Measurements from ENCODE around the gene TMEM213. TPM values are rescaled to one million over a fixed set of nuclear protein-coding genes. Genes with fewer than 3 reads are reported as not detected.
"Not testable (repeated sequence)": the region's sequence is repeated elsewhere in the genome, so short reads cannot be mapped to it uniquely, and the experiment has no call there.

Gene TMEM213
- total RNA-seq, 2 donors from 2014 or later: not detected

DNA sequence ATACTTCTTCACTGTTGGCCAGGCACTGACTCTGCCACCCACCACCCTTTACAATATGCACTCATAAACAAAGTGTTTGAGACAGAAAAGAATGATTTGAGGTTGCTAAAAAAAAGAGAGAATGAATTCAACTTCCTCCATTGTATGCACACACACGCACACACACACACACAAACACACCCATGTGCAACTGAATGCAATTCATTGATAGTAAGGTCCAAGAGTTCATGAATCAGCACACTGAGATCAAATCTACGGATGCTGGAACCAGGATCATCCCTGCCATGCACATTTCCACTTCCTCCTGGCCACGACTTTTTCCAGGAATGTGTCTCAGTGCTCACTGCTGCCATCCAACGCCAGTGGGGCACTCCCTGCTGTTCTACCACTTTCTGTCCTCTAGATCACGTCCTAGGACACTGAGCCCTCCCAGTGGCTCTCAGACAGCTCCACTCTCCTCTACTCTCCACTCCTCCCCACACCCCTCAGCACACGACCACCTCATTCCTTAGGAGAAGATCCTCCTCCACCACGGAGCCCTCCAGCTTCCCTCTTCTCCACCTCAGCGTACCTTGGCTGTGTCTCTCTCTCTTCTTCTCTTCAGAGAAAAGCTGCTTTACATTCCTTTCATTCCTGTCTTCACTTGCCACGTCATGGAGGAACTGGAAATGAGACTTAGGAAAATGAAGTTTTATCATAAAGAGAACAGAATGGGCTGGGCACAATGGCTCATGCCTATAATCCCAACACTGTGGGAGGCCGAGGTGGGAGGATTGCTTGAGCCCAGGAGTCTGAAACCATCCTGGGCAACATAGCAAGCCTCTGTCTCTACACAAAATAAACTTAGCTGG is 12.0 kb upstream of the TMEM213 start:
- intact Hi-C loops (cut with DNase I): no loop called here

DNA sequence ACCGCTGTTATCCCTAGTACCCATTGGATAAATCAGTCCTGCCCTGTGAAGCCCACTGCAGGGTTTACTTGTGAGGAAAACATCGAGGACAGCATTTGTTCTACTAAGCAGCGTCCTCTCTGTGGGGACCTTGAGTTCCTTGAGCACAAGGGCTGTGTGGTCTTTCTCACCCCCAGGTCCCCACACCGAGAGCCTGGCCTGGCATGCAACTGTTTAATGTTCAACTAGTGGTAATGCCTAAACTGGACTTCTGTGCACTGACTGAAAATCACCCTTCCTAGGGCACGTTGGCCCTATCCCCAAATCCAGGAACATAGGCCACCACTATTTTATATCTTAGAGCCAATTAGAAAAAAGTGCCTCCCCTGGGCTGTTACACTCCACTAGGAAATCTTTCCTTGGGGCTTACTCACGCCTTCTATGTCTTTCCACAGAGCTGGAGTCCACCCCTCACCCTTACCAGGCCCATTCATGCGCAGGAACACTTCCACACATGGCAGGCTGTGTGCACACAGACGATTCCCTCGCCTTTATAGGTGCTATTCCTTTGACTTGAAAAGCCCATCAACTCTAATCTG is 1.7 kb upstream of the TMEM213 start:
- DNase-seq (ENCODE audit: low spot score): no peak
- intact Hi-C loops (cut with DNase I): no loop called here

More for the DNA sequence above, 12.0 kb upstream of the TMEM213 start:
- DNase-seq (ENCODE audit: low spot score): no peak

DNA sequence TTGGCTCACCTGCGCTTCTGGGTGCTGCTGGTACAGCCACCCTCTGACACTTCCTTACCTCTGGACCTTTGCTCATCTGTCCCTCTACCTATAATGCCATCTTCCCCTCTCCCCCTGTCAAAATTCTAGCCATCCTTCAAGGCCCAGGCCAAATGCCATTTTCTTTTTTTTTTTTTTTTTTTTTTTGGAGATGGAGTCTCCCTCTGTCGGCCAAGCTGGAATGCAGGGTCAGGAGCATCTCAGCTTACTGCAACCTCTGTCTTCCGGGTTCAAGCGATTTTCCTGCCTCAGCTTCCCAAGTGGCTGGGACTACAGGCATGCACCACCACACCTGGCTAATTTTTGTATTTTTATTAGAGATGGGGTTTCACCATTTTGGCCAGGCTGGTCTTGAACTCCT is 748 bp upstream of the TMEM213 start:
- intact Hi-C loops (cut with DNase I); DNase-seq (ENCODE audit: low spot score): not testable (repeated sequence)

DNA sequence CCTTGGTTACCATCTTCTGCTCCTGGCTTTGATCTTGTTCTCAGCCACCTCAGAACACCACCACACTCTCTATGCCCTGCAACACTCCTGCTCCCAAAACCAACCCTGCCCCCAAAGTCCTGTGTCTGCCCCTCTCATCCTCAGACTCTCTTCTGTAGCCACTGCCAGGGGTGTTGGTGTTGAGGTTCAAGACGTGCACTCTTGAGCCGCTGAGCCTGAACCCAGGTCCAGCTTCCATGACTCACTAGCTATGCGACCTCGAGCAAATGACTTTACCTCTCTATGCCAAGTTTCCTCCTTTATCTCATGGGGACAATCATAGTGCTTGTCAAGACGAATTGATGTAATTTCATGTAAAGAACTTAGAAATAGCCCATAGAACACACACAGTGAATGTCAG is 1.0 kb downstream of the TMEM213 start:
- no peak for DNase-seq (ENCODE audit: low spot score)
- intact Hi-C loops (cut with DNase I): no loop called here

DNA sequence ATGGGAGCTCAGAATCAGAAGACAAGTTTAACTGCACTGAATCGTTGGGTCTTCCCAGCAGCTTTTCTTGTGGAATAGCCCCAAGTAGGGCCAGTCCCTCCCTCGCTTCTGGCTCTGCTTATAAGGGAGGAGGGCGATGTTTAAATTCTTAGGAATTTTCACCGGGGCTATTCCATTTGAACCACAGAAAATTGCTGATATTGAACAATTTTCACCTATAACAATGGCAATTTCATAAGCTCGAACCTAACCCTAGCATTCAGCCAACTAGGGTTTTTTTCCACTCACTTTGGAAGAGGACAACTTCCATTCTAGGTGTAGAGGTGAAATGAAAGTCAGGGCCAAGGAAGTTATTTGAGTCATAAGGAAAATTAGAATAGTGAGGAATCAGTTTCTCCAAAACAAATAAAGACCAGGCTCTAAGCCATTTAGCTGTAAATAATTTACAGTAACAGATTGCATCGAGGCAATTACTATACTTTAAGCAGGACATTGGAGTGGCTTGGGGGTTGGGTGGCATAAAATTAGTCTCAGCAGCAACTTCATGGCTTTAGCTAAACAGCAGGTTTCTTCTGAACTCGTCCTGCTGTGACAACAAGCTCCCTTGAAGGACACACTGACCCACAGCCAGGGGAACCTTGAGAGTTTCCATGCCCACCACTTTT is 1.7 kb downstream of the TMEM213 start:
- intact Hi-C loops (cut with DNase I): no loop called here
- no peak for DNase-seq (ENCODE audit: low spot score)

DNA sequence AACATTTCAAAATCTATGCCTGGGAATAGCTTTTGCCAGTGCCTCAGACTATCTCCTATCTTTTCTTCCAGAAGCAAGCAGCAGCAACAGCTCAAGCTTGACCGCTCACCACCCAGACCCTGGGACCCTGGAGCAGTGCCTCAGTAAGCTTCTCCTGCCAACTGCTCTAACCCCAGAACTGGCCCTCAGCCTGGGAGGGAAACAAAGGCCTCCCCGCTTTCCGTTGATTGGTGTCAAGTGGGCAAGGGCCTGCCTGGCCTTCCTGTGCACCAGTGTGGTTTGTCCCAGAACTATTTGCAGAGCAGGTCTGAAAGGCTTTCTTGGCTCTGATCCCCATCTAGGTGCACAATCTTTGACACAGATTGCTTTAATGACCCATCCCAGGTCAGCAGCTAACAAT is 3.5 kb downstream of the TMEM213 start:
- DNase-seq (ENCODE audit: low spot score): no peak

DNA sequence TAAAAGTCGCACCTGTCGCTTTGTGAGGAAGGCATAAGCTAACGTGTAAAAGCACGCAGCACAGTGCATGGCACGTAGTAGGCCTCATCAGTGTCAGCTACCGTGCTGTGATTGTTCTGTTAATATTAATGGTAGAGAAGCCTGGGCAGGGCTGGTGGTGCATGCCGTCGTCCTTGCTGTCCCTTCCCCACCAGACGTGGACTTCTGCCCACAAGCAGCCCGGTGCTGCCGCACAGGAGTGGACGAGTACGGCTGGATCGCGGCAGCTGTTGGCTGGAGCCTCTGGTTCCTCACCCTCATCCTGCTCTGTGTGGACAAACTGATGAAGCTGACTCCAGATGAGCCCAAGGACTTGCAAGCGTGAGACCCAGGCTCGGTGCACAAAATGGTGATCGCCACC is 4.9 kb downstream of the TMEM213 start:
- DNase-seq (ENCODE audit: low spot score): no peak
- intact Hi-C loops (cut with DNase I): no loop called here

More for the DNA sequence above, 3.5 kb downstream of the TMEM213 start:
- intact Hi-C loops (cut with DNase I): no loop called here

DNA sequence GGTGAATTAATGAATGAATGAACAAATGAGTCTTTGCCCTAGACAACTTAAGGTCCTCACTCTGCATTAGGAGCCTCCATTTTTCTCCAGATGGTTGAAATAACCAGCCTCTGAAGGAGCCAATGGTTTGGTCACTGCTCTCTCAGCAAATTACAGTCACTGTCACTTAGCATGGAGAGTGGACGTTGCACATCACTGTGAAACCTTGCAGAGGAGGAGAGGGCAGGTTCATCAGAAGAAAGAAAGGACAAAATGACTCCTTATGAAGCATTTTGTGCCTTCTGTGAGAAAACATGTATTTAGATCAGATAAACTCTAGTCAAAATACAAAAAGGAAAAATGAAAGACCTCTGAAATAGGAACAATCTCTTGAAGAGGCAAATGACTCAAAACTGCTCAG is 6.8 kb downstream of the TMEM213 start:
- intact Hi-C loops (cut with DNase I): no loop called here
- DNase-seq (ENCODE audit: low spot score): no peak

DNA sequence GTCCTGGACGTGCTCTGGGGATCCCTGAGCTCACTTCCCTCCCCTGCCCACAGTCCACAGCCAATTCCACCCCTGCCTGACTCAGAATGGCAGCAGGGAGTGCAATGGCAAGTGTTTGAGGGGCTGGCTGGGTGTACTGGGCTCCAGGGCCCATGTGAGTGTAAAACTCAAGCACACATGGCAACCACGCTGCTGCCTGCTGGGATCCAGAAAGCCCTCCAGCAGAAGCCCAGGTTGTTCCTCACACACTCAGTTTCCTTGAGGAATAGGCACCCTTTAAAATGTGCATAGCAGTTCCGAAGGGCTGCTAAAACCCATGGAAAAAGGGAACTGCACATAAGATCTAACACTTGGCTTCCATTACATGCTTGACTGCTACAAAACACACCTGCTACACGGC is 11.6 kb downstream of the TMEM213 start:
- no peak for DNase-seq (ENCODE audit: low spot score)
- intact Hi-C loops (cut with DNase I): no loop called here

DNA sequence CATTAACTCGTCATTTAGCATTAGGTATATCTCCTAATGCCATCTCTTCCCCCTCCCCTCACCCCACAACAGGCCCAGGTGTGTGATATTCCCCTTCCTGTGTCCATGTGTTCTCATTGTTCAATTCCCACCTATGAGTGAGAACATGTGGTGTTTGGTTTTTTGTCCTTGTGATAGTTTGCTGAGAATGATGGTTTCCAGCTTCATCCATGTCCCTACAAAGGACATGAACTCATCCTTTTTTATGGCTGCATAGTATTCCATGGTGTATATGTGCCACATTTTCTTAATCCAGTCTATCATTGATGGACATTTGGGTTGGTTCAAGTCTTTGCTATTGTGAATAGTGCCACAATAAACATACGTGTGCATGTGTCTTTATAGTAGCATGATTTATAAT is 13.5 kb downstream of the TMEM213 start:
- DNase-seq (ENCODE audit: low spot score); intact Hi-C loops (cut with DNase I): not testable (repeated sequence)

DNA sequence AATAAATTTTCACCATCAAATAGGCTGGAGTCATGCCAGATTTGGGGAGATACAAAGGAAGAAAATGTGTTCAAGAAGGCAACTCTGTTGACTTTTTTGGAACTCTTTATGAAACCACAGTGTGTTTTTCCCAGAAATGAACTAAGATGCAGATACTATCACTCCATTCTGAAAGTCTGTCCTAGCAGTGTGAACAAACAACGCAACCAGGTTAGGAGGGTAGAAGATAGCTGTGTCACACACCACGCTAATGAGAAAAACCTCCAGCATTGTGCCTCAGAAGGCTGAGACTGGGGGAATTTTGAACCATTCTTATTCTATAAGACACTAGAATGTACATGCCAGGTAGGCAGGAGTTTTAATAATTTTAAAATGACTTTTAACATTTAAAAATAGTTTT is 16.2 kb downstream of the TMEM213 start:
- intact Hi-C loops (cut with DNase I): no loop called here
- no peak for DNase-seq (ENCODE audit: low spot score)

DNA sequence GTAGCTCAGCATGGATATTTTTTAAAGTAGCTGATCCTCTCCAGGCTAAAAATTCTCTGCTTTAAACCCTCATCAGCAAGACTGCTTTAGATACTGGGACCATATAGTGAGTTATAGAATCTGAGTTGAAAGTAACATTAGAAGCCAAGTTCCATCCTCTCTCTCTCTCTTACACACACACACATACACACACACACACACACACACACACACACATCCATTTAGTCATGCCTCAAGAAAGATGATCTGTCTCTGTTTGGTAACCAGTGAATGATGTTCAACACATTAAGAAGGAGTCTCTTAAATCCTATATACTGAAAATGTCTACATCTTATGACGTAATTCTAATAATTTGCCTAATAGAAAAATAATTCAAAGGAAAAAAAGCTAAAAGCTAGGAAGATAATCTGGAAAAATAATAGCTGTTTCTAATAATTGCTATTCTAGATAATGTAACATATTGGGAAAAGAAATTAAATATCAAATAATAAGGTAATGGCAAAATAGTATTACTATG is 17.1 kb downstream of the TMEM213 start:
- DNase-seq (ENCODE audit: low spot score): no peak
- intact Hi-C loops (cut with DNase I): no loop called here

DNA sequence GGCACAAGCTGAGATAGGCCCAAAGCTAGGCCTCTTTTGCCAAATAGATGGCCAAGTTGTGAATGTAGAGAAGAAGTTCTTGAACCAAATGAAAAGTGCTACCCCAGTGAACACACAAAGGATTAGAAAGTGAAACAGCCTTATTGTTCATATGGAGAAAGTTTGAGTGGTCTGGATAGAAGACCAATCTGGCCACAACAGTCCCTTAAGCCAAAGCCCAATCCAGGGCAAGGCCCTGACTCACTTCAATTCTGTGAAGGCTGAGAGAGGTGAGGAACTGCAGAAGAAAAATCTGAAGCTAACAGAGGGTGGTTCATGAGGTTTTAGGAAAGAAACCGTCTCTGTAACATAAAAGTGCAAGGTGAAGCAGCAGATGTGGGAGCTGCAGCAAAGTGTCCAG is 18.9 kb downstream of the TMEM213 start:
- intact Hi-C loops (cut with DNase I): no loop called here
- DNase-seq (ENCODE audit: low spot score): no peak

DNA sequence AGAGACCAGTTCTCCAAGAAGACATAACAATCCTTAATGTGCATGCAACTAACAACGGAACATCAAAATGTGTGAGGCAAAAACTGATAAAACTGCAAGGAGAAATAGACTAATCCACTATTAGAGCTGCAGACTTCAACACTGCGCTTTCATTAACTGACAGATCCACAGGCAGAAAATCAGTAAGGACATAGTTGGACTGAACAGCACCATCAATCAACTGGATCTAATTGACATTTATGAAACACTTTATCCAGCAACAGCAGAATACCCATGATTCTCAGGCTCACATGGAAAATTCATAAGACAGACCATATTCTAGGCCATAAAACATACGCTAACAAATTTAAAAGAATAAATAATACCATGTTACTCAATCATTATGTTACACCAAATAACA is 21.8 kb downstream of the TMEM213 start:
- intact Hi-C loops (cut with DNase I): no loop called here
- no peak for DNase-seq (ENCODE audit: low spot score)

DNA sequence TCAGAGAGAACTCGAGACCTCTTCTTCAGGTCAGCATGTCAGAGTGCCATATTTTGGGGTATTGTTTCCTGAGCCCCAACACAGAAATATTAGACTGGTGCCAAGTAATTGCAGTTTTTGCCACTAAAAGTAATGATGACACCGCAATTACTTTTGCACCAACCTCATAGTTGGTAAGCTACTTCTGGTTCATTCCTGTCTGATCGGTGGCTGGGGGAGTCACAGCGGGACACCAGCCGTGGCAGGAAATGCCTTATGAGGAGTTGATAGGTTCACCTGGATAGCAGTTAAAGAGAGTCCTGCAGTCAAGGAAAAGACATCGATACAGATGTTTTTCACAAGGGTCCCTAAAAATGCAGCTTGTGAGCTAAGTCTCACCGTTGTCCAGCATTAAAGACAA is 24.1 kb downstream of the TMEM213 start:
- intact Hi-C loops (cut with DNase I): no loop called here
- DNase-seq (ENCODE audit: low spot score): no peak

DNA sequence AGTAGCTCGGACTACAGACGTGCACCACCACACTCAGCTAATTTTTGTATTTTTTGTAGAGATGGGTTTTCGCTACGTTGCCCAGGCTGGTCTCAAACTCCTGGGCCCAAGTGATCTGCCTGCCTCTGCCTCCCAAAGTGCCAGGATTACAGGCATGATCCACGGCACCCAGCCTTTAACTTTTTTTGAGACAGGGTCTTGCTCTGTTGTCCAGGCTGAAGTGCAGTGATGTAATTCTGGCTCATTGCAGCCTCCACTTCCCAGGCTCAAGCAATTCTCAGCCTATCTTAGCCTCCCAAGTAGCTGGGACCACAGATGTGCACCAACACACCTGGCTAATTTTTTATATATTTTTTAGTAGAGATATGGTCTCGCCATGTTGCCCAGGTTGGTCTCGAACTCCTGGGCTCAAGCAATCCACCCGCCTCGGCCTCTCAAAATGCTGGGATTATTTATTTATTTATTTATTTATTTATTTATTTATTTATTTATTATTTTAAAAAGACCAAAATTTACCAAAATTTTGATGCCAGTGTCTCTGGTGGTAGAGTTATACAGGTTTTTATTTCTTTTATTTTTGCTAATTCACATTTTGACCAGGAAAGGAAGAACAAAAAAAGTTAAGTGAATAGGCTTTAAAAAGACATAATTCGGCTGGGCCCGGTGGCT is 25.2 kb downstream of the TMEM213 start:
- intact Hi-C loops (cut with DNase I): no loop called here
- no peak for DNase-seq (ENCODE audit: low spot score)

DNA sequence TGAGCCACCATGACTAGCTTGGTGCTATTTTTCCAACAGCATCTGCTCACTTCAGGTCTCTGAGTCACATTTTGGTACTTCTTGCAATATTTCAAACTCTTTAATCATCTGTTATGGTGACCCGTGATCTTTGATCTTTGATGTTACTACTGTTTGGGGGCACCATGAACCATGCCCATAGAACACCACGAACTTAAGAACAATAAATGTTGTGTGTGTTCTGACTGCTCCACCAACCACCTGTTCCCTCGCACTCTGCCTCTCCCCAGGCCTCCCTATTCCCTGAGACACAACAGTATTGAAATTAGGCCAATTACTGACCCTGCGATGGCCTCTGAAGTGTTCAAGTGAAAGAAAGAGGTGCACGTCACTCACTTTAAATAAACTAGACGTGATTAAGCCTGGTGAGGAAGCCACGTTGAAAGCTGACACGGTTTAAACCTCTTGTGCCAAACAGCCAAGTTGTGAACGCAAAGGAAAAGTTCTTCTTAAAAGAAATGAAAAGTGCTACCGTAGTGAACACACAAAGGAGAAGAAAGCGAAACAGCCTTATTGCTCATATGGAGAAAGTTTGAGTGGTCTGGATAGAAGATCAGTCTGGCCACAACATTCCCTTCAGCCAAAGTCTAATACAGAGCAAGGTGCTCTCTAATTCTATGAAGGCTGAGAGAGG is 27.4 kb downstream of the TMEM213 start:
- intact Hi-C loops (cut with DNase I): loop anchor here in 1 of 2 donors (5.0 kb wide), 1 partner anchor 333 kb away; no protein-coding TSS in a partner anchor
- no peak for DNase-seq (ENCODE audit: low spot score)

DNA sequence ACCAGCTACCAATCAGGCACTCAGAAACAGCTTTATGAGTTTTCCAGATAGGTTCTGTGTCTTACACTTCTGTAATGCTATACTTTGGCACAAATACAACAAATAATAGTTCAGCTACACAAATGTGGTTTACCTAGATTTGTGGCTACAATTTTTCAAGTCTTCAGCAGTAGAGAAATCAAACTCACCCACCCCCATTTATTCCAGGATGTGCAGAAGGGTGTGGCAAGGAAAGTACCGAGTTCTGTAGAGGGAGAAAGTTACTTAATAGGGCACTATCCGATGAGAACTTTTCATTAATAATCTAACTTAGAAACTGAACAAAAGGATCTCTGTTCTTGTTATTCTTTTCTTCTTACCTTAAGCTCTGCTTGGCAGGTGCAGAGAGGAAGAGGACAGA is 30.5 kb downstream of the TMEM213 start:
- DNase-seq (ENCODE audit: low spot score): no peak
- intact Hi-C loops (cut with DNase I): loop anchor here in 1 of 2 donors (5.0 kb wide), 1 partner anchor 336 kb away; no protein-coding TSS in a partner anchor

DNA sequence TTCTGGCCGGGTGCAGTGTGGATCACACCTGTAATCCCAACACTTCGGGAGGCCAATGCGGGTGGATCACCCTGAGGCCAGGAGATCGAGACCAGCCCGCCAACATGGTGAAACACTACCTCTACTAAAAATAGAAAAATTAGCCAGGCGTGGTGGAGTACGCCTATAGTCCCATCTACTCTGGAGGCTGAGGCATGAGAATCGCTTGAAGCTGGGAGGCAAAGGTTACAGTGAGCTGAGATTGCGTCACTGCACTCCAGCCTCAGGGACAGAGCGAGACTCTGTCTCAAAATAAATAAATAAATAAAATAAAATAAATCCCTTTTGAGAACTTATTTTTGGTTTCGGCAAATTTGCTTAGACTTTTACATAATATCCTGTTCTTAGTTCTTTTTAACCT is 31.5 kb downstream of the TMEM213 start:
- no peak for DNase-seq (ENCODE audit: low spot score)
- intact Hi-C loops (cut with DNase I): loop anchor here in 1 of 2 donors (5.0 kb wide), 1 partner anchor 337 kb away; no protein-coding TSS in a partner anchor
